Pancreas (tissue), 10 donors: ENCODE results near the gene PHACTR3. TPM values are rescaled to one million over a fixed set of nuclear protein-coding genes. Genes with fewer than 3 reads are reported as not detected.
A peak's percentile ranks its signal among the peaks of the same experiment; 100 is the strongest.

Experiments
- ATAC-seq, 4 donors: fragments of 200-7000 bp; cut with Tn5 transposase; one replicate each; pipeline versions ENCODE4 v1.8.0 to v1.9.1; 2020; ENCODE audit warnings: mild to moderate bottlenecking in 4 of 4, moderate library complexity in 4 of 4
- DNase-seq, 6 donors: peaks; one replicate each; pipeline ENCODE4 v3.0.0-alpha.2; 2020
- FAIRE-seq: peaks from 2 replicates; lab custom pipeline; 2012; peaks lifted over from hg19 to GRCh38; lab: Jason Lieb, UNC
- H3K27ac ChIP-seq, 4 donors: fragments of 200-600 bp; sonication (generic); 1 replicate in 3 of 4; 2 replicates in 1 of 4; pipeline versions ENCODE4 v1.5.0 to v1.8.0; 2020
- H3K27me3 ChIP-seq, 4 donors: fragments of 200-600 bp; one replicate each; pipeline ENCODE4 v1.8.0; 2021
- H3K36me3 ChIP-seq, 3 donors: fragments of 200-600 bp; sonication (generic) in 1 of 3; one replicate each; pipeline versions ENCODE4 v1.5.0 to v1.8.0; 2020 to 2021
- H3K4me1 ChIP-seq, 3 donors: fragments of 200-600 bp; one replicate each; pipeline ENCODE4 v1.8.0; 2021
- H3K4me3 ChIP-seq, 4 donors: fragments of 200-600 bp; sonication (generic) in 2 of 4; one replicate each; pipeline versions ENCODE4 v1.5.0 to v1.8.0; 2020 to 2021
- H3K9me3 ChIP-seq, 4 donors: fragments of 200-600 bp; one replicate each; pipeline ENCODE4 v1.8.0; 2021
- CTCF ChIP-seq, 4 donors: fragments of 200-600 bp; sonication (generic) in 3 of 4; IDR thresholded peaks; one replicate each; pipeline versions ENCODE4 v1.5.0 to v1.8.0; 2021; ENCODE audit warnings: antibody characterized with exemption in 4 of 4
- WGBS, 2 donors: extraction: QIAGEN DNeasy Blood & Tissue Kit; methylation state at CpG; one replicate each; pipeline ENCODE4 v1.1.7; 2013; 5-methylcytosine and 5-hydroxymethylcytosine counted together
- intact Hi-C, 3 donors: fragments of 100-400 bp; cut with DNase I; formaldehyde crosslinking; loops; one replicate each; pipeline versions ENCODE4 v1.11.1 to v1.14.2; 2022
- polyA plus RNA-seq, 2 donors: library from polyadenylated mRNA; stranded (reverse); fragments of 200-250 nt; gene quantifications; one replicate each; pipeline ENCODE4 v1.2.3, GENCODE V29; 2013
- total RNA-seq, 6 donors: library from RNA; stranded (reverse); fragmentation: NEBNext Ultra II Directional in 4 of 6; extraction: Animal tissue kit (Norgen Biotek cat#: 25700) in 4 of 6; gene quantifications; one replicate each; pipeline versions ENCODE4 v1.2.1 to v1.2.4, GENCODE V29; 2021 to 2023
- donor health status: healthy with polysubstance abuse.
- donor health status: DM: no; HTN: no; CAD: no; lungs with moderate emphysema.
- donor health status: DM: no; HTN: no; CAD: no.
- donor health status: control.
- donor health status: control.
- donor health status: Bipolar disorder and iron deficiency.
- donor health status: DM: yes; HTN: yes; CAD: no.
- donor health status: DM: no; HTN: no; CAD: no.
- donor health status: DM: no; HTN: no; CAD: no.
- donor health status: DM: yes; HTN: yes; CAD: no.

Gene PHACTR3
- total and polyA plus RNA-seq, 8 donors: 0.14 to 1.5 (median 0.35) TPM; not detected in 3

- no peak for ATAC-seq
- no peaks in the 10 kb centered on the region for H3K9me3 ChIP-seq
- intact Hi-C loops: no loop called here
- no peak for TF ChIP-seq CTCF (IDR thresholded peaks at IDR 0.05)
- 82 to 93% methylated on average over 20 of the region's 20 CpGs for WGBS, 2 donors
- no peaks in the 10 kb centered on the region for H3K27me3 ChIP-seq
- FAIRE-seq: no peak
- H3K36me3 ChIP-seq: no peaks in the 10 kb centered on the region
- no peak overlapping the region for H3K4me3 ChIP-seq
- H3K27ac ChIP-seq: no peak overlapping the region
- peaks cover 0 to 2% (median 0%) of the 10 kb centered on the region in 3 donors for H3K4me1 ChIP-seq
- DNase-seq: peak in 1 of 6 donors; percentile 29
Measured at GRCh38 chr20:59819496-59820203, 215.3 kb downstream of the PHACTR3 start.

GRCh38 chr20:59820204-59821041 lies 216.1 kb downstream of the PHACTR3 start:
- TF ChIP-seq CTCF (IDR thresholded peaks at IDR 0.05): no peak
- WGBS, 2 donors: 62 to 67% methylated on average over 11 of the region's 11 CpGs
- Histone ChIP-seq H3K36me3 (no peaks in the 10 kb centered on the region), H3K27ac (no peak overlapping the region), H3K9me3 (no peaks in the 10 kb centered on the region), H3K4me1 (peaks cover 0 to 7% (median 0%) of the 10 kb centered on the region in 3 donors), H3K4me3 (no peak overlapping the region), H3K27me3 (no peaks in the 10 kb centered on the region)
- ATAC-seq (peak in 1 of 4 donors; percentile 31), FAIRE-seq (no peak), DNase-seq (peak in 1 of 6 donors; percentile 28)
- intact Hi-C loops: no loop called here

GRCh38 chr20:59821201-59821600 lies 216.9 kb downstream of the PHACTR3 start:
- H3K27me3 ChIP-seq: no peaks in the 10 kb centered on the region
- ATAC-seq (no peak), DNase-seq (no peak), FAIRE-seq (no peak)
- H3K27ac ChIP-seq: no peak overlapping the region
- H3K4me1 ChIP-seq: peaks cover 0 to 7% (median 0%) of the 10 kb centered on the region in 3 donors
- H3K36me3 ChIP-seq: no peaks in the 10 kb centered on the region
- intact Hi-C loops: no loop called here
- no peaks in the 10 kb centered on the region for H3K9me3 ChIP-seq
- no peak for TF ChIP-seq CTCF (IDR thresholded peaks at IDR 0.05)
- H3K4me3 ChIP-seq: no peak overlapping the region
- WGBS, 2 donors: 81 to 91% methylated on average over 7 of the region's 7 CpGs

GRCh38 chr20:59821788-59822187 lies 217.4 kb downstream of the PHACTR3 start:
- ATAC-seq (no peak), FAIRE-seq (no peak), DNase-seq (no peak)
- H3K4me1 ChIP-seq: peaks cover 0 to 7% (median 0%) of the 10 kb centered on the region in 3 donors
- H3K27ac ChIP-seq: no peak overlapping the region
- intact Hi-C loops: no loop called here
- H3K4me3 ChIP-seq: no peak overlapping the region
- H3K36me3 ChIP-seq: no peaks in the 10 kb centered on the region
- TF ChIP-seq CTCF (IDR thresholded peaks at IDR 0.05): no peak
- no peaks in the 10 kb centered on the region for H3K27me3 ChIP-seq
- no peaks in the 10 kb centered on the region for H3K9me3 ChIP-seq
- 74 to 86% methylated on average over 13 to 18 of the region's 19 CpGs for WGBS, 2 donors
